NCI-H2171 (cell line): Measurements from ENCODE around the gene CFAP46.
"Not testable (repeated sequence)": the region's sequence is repeated elsewhere in the genome, so short reads cannot be mapped to it uniquely, and the experiment has no call there.

Source experiments
- DNase-seq: peaks from one replicate; lab custom pipeline; 2025; lab: John Stamatoyannopoulos, UW

The CFAP46 gene

DNA sequence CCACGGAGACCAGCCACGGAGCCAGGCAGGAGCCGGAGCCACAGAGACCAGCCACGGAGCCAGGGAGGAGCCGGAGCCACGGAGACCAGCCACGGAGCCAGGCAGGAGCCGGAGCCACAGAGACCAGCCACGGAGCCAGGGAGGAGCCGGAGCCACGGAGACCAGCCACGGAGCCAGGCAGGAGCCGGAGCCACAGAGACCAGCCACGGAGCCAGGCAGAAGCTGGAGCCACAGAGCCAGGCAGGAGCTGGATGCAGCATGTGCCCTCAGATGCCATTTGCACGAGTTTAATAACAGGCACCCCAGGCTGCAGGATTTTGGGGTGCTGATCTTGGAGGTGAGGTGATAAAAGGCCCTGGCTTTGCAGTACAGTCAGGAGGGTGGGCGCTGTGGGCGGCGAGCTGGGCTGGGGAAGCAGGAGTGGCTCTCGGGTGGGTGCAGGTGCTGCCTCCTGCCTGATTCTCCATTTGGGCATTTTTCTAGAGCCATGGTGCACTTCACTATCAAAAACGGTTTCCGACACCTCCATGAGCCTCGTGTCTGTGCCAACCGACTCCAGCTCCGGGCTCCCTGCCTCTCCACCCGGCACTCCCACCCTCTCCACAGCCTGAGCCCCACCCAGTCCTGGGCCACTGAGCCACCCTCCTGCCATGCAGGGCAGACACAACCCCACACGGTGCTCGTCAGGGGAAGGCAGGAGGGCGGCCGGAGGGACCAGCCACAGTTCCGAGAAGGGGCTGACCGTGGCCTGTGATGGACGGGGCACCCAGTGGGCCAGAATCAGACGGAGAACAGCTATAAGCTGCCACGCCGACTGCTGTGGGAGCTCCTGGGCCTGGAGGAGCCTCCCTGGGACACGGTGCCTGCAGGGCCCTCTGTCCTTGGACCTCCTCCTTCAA lies 115.6 kb downstream of the CFAP46 start:
- DNase-seq = no peak

DNA sequence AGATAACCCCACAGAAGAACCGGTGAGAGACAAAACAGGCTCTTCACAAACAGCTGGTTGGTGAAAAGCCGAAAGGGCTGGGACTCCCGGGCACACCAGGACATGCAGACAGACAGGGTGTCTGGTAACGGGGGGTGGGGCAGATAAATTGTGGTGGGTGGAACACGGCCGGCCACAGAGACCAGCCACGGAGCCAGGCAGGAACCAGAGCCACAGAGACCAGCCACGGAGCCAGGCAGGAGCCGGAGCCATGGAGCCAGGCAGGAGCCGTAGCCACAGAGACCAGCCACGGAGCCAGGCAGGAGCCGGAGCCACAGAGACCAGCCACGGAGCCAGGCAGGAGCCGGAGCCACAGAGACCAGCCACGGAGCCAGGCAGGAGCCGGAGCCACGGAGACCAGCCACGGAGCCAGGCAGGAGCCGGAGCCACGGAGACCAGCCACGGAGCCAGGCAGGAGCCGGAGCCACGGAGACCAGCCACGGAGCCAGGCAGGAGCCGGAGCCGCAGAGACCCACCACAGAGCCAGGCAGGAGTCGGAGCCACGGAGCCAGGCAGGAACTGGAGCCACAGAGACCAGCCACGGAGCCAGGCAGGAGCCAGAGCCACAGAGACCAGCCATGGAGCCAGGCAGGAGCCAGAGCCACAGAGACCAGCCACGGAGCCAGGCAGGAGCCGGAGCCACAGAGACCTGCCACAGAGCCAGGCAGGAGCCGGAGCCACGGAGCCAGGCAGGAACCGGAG lies 116.4 kb downstream of the CFAP46 start:
- DNase-seq = not testable (repeated sequence)

DNA sequence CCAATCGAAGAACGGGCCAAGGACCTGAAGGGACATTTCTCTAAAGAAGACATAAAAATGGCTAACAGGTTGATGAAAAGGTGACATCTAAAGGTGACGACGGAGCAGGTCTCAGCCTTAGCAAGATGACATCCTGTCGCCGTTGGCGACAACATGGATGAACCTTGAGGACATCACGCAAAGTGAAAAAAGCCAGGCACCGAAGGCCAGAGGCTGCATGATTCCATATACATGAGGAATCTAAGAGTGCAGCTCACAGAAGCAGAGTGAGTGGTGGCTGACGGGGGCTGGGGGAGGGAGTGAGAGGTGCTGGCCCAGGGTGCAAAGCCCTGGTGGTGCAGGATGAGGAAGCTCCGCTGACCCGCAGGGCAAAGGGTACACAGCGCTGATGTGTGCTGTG lies 122.3 kb downstream of the CFAP46 start:
- DNase-seq = no peak

DNA sequence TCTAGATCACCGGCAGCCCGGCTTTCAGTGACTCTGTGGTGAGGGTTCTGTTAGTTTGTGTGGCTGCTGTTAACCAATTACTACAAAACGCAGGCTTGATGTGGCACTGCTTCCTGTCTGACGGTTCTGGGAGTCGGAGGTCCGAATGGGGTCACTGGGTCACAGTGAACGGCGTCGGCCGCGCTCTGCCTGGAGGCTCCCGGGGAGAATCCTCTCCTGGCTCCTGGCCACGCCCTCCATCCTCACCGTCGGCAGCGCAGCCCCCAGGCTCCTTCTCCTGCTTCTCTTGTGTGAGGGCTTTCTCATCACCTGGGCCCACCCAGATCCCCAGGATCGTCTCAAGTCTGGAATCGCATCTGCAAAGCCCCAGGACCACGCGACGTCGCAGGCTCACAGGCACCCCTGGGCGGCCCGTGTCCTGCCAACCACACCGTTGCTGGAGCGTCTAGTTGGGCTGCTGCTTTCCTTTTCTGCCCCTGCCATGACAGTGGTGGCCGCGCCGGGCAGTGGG lies 124.6 kb downstream of the CFAP46 start:
- DNase-seq = no peak

DNA sequence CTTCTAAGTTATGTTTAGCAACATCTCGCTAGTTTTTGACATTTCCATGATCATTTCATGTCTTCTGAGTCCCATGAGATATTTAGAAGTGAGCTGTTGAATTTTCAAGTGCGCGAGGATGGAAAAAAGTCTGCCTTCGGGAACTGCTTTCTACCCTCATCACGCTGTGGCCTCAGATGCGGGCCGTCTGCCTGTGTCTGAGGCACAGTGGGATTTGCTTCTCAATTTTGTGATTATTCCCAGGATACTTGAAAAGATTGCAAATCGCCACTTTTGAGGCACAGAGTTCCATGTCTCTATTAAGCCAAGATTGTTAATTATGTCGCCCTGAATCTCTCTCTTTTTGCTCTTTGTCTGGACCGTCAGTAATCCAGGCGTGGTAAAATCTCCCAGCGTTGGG lies 125.7 kb downstream of the CFAP46 start:
- DNase-seq = no peak

DNA sequence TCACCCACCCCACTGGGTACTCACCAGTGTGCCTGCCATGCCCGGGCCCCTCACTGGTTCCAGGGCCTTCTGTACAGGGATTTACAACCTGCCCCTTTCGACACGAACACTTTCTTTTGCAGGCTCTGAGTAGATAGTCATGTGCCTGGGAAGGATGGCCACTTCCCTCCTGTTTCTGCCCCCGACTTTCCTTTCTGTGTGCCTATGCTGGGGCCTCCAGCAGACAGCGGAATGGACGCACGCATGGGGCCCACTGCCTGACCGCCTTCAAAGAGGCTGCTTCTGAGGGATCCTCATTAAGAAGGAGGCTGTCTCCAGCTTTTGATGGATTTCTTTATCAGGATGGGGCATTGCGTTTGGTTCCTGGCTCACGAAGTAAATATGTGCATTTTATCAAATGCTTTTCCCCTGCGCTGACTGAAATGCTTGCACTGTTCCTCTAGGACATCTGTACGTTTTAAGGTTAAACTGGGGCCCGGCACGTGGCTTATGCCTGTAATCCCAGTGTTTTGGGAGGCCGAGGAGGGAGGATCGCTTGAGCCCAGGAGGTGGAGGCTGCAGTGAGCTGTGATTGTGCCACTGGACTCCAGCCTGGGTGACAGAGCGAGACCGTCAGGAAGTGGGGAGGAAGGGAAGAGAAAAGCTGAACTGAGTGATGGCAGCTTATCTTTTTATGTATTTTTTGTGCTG lies 127.1 kb downstream of the CFAP46 start:
- no peak for DNase-seq

DNA sequence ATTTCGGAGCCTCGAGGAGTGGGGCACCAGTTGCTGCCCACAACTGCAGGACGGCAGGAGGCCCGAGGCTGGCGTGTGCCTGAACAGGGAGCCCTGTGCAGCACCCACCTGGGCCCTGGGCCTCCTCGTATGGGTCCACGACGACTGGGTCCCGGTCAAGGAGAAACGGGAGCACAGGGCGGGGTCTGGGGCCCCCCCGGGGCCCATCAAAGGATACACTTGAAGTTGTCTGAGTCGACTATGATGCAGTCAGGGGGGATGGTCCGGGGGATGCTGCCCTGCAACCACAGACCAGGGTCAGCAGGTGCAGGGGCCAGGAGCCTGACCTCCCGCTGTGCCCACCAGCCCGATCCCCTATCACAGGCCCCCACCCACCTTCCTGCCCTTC lies 127.9 kb downstream of the CFAP46 start:
- no peak for DNase-seq

DNA sequence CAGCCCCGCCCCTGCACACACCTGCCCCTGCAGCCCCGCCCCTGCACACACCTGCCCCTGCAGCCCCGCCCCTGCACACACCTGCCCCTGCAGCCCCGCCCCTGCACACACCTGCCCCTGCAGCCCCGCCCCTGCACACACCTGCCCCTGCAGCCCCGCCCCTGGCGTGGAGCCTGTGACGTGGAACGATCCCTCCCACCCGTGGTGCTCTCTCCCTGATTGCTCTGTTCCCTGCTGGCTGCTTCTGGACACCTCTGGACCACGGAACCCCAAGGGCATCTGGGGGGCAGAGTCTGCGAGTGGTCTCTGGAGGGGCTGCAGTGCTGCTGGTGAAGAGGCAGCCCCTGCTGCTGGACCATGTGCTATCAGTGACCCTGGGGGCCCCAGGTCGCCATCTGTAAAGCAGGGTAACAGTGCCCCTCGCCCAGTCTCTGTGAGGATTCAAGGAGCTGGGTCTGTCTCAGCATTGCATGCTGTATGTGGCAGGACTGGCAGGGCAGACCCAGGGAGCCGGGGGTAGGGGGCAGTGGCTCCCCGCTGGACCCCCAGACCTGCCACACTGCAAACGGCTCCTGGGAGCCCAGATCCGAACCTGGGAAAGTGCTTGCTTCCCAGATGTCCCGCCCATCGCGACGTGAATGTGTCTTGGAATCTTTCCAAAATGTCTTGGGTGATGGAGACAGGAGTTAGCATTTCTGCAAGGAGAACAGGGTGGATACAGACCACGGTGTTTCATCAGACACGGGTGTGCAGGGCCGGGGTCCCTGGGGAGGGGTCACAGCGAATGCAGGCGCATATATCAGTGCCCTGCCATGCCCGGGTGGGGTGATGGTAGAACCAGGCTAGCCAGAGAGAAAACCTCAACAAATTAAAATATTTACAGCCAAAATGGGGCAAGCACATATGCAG lies 128.6 kb downstream of the CFAP46 start:
- DNase-seq = no peak

DNA sequence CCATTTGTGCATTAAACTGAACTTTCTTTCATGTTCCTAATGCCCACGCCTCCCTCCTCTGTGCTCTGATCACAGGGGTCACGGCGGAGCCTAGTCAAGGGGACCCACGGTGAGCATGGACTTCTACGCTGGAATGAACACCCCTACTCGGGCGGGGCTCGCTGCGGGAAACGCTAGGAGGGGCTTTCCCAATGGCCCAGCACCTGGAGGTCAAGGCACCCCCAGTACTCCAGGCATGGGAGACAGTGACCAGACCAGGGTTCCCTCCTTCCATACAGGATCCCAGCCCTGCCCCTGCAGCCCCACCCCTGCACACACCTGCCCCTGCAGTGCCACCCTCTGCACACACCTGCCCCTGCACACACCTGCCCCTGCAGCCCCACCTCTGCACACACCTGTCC lies 129.4 kb downstream of the CFAP46 start:
- DNase-seq = no peak

DNA sequence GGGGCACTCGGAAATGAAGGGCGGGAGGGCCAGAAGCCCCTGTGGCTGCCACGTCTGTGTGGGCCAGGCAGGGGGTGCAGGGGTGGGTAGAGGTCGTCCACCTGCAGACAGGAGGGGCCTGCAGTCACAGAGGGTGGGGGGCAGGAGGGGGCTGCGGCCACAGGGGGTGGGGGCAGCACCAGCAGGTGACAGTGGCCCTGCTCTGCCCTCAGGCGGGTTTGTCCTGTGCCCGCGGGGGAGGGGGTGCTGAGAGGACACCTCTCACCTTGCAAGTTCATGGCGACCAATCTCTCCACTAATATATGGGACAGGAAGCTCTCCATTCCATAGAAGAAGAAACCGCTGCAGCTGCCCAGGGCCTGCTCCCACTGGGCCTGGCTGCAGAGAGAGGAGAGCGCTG lies 129.8 kb downstream of the CFAP46 start:
- no peak for DNase-seq

DNA sequence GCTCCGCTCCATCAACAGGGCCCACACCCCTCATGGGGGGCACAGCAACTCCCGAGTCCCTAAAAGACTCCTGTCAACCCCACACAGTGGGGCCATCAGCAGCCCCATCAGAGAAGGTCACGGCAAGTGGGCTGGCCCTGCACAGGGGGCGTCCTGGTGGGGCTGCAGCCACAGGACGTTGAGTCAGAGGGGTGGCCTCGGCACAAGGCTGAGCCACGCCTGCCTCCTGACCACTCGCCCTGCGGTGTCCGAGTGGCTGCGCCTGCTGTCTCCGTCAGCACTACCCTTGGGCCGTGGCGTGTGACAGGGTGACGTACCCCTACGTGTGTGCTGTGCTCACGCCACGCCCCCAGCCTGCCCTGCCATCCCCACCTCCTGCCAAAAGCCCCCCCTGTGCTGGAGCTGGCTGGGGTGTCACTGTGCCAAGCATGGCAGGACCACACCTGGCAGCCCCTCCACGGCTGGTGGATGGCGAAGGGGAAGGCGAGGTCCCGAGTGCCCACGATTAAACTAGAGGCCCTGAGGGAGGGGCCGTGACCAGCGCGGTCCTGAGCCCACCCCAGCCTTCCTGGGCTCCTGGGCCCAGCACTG lies 130.4 kb downstream of the CFAP46 start:
- DNase-seq = no peak

DNA sequence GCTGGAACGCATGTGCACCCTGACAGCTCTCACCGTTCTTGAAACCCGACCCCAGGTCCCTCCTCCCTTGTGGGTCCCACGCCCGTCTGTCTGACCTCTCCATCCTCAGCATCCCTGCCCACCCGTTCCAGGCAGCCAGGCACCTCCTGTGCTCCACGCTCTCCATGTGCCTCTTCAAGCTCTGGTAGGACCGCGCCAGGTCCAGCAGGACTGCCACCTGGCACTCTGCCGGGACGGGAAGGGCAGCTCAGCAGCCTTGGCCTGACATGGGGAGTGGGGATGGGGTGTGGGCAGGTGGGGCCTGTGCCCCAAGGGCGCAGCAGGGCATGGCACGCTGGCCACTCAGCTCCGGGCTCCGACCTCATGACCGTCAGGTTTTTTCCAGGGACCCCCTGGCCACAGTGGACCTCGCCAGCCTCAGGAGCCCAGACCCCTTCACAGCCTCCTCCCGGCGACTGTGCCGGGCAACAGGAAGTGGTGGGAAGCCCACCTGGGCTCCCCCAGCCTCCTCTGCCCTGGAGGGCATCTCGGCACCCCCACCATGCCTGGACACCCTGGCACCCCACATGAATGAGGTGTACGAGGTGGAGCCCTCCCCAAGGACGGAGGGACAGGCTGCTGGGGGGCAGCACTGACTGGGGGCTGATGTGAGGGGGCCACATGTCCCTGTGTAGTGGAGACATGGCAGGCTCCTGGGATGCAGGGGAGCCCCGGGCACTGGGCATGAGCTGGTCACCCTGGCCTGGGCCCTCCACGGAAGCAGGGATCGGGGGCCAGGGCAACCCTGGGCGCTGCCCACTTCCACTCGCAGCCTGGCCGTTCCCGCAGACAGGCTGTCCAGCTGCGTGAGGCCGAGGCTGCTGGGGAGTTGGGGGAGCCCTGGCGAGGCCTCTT lies 131.3 kb downstream of the CFAP46 start:
- no peak for DNase-seq

DNA sequence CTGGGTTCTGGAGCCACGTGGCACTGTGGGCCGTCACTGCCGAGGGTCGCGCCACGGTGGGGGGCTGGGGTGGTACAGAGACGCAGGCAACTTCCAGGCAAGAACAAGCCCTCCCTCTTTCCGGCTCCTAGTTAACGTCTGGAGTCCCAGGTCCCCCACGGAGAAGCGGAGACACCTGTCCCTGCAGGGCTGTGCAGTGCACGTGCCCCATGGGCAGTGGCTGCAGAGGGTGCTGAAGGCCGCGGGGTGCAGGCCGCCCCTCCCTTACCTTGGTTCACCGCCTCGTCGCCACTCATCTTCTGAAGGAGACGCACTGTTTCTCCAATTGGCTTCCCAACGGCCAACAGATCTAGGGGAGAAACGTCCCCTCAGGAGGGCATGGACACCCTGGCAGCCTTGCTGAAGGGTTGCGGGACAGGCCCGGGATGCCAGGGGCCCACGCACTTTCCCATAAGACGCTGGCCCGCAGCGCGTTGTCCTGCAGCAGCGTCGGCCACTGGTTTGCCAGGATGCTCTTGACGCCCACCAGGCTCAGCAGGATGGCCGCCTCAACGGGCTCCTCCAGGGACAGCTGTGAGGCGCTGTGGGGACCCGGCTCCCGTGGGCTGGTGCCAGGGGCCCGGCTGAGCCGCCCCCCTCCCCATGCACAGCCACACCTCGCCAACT lies 132.1 kb downstream of the CFAP46 start:
- no peak for DNase-seq

DNA sequence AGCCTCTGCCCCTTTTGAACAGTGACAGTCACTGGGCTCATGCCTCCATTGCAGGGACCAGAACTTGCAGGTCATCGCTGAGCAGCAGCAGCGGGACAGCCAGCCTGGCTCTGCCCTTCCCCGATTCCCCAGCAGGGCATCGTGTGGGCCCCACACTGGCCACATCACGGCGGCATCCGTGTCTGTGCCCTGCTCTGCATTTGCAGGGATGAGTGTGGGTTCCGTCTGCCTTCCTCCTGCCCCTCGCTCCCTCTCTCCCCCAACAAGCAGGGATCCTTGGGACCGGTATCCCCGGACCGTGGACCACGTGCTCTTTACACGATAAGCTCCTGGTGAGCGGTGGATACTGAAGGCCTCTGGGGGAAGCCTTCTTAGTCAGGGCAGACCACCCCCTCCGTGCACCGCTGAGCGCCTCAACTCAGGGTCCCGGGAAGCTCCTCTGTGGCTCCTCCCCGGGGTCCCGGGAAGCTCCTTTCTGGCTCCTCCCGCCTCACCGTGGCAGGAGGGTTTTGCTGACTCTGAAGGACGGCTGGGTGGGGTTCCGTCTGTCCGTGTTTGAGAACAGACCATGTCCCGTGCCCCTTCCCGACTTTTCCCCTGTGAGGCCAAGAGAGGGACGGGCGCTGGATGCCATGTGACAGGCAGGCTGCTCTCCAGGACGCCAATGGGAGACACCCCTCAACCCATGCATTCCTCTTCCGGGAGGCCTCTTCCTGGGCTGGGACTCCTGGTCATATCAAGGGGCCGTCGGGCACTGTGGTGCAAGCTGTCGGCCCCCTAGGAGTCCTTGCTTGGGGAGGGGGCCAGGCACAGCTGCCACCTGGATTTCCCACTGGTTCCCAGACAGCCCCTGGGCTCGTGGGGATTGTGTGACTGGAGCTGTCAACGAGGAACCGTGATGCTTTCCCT lies 132.9 kb downstream of the CFAP46 start:
- no peak for DNase-seq

DNA sequence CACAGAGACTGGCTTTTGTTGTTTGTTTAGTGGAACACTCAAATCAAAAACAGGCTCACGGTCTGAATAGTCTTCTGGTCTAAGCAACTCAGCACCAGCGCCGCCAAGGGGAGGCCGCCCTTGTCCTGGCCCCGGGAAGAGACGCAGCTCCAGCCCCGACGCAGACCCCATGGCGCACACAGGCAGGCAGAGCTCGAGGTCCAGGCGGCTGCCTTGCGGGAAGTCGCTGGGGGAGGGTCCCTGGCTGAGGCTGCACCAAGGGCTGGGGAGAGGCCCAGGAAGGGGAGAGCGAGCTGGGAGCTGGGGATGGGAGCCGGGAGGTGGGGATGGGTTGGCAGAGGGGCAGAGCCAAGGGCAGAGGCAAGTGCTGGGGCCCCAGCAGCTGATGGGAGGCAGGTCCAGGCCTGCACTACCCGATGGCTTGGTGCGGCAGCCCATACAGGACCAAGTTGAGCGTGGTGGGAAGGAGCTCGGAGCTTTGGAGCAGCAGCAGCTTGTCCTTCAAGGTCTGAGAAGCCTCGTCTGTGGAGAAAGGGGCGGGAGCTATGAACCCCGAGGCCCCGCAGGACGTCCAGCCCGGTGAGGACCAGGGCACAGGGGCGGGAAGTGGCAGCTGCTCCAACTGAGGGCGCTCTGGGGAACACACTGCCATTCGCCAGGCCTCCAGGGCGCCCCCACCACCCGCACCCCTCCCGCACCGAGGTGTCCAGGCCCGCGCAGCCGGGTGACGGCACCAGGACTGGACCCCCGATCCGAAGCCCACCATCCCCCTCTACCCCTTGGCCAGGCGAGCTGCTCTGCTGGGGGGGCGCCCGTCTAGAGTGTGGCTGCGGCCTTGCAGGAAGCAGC lies 133.8 kb downstream of the CFAP46 start:
- no peak for DNase-seq

DNA sequence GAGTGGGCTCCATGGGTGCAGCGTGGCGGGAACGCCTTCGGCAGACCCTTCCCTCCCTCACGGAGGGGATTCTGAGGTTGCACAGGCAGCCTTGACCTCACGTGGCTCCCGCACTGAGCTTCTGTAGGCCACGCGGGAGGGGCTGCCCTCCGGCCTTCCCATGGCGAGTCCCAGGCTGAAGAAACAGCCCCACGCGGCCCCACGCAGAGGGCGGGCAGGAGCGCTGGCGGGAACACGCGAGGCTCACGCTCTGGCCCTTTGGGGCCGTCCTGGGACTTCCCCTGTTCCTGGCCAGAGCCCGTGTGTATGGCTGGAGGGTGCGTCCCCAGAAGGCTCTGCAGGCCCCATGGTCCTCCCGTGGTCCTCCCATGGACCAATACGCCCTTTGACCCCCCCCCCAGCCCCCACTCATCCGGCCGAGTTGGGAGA lies 134.7 kb downstream of the CFAP46 start:
- no peak for DNase-seq

DNA sequence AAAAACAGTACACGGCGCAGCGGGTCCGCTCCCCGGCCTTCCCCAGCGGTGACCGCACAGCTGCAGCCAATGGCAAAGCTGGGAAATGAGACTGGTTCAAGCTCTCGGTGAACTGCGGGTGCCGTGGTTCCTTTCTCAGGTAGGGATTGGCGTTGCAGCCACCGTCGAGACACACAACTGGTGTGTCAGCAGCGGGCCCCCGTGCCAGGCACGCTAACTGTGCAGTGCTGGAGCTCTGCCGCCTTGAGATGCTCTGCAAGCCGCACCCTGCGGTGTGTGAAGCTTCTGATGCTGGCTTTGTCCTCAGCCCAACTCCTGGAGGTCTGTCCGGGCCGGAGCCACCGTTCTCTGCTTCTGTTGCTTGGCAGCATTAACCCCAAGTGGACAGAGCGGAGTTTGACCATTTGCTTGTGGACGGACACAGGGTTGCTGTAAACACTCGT lies 135.8 kb downstream of the CFAP46 start:
- no peak for DNase-seq
